Measurements from ENCODE around the gene PAPLN. TPM values are rescaled to one million over a fixed set of nuclear protein-coding genes. Genes with fewer than 3 reads are reported as not detected.
A peak's percentile ranks its signal among the peaks of the same experiment; 100 is the strongest.

PAPLN gene
- polyA plus RNA-seq, 3 donors = 0.58 to 2.8 (median 0.73) TPM

DNA sequence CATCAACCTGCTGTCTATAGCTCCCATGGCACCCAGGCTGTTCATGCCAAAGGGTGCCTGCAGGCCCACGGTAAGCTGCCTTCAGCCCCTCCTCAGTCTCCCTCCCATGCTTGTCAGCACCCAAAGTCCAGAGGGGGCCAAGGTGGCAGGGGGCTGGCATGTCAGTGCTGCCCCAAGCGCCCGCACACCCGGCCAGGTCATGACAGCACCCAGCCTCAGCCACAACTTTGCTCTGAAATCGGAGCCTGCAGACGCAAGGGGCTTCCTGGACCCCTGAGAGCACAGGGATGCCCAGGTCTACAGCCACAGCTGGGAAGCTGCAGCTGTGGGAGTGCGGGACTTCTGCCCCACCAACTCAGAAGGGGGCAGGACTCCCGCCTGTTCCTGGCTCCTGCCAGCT lies 28.5 kb upstream of the PAPLN start:
- H2AFZ ChIP-seq (ENCODE audit: insufficient read depth, low read depth, low read length, poor library complexity, severe bottlenecking) = no peak overlapping the region
- H3K4me3 ChIP-seq (replicated peaks in 1 of 3; ENCODE audit: low read depth in 2 of 3, low read length in 3 of 3) = no peak overlapping the region
- no peak overlapping the region for H3K27ac ChIP-seq (ENCODE audit: low read depth in 1 of 2, low read length in 2 of 2)
- no peaks in the 10 kb centered on the region for H3K27me3 ChIP-seq (ENCODE audit: control insufficient read depth in 2 of 2, insufficient read depth in 2 of 2, low read length in 2 of 2)
- no peaks in the 10 kb centered on the region for H3K4me1 Mint-ChIP-seq
- peak overlapping the region in 1 of 7 donors; percentile 68 for H3K27ac Mint-ChIP-seq
- H3K4me3 Mint-ChIP-seq = no peak overlapping the region
- intact Hi-C loops (cut with micrococcal nuclease) = loop anchor here in 1 of 2 donors (10.0 kb wide), 1 partner anchor 104 kb away; no protein-coding TSS in a partner anchor
- H3K79me2 ChIP-seq (ENCODE audit: insufficient read depth, low read length) = no peaks in the 10 kb centered on the region
- peaks cover 81 to 92% of the 10 kb centered on the region in 2 donors for H3K36me3 Mint-ChIP-seq
- peaks cover 0 to 4% (median 0%) of the 10 kb centered on the region in 7 donors for H3K9me3 Mint-ChIP-seq
- H4K20me1 ChIP-seq (ENCODE audit: insufficient read depth, low read length) = peaks cover 93% of the 10 kb centered on the region
- no peaks in the 10 kb centered on the region for H3K27me3 Mint-ChIP-seq (ENCODE audit: low read depth in 3 of 3)
- no peaks in the 10 kb centered on the region for H3K9me3 ChIP-seq (replicated peaks in 1 of 2; ENCODE audit: control insufficient read depth in 1 of 2, insufficient read depth in 1 of 2, low read length in 2 of 2)
- peaks cover 95 to 98% of the 10 kb centered on the region in 2 donors for H3K36me3 ChIP-seq (replicated peaks in 1 of 2; ENCODE audit: control insufficient read depth in 1 of 2, insufficient read depth in 2 of 2, low read length in 2 of 2)
- H3K9ac ChIP-seq (ENCODE audit: insufficient read depth, low read length, poor library complexity, severe bottlenecking) = no peak overlapping the region
- DNase-seq = no peak
- H3K4me2 ChIP-seq (replicated peaks; ENCODE audit: extremely low read depth, low read length, poor library complexity, severe bottlenecking) = no peak overlapping the region
- no peaks in the 10 kb centered on the region for H3K4me1 ChIP-seq (ENCODE audit: control insufficient read depth in 1 of 2, insufficient read depth in 2 of 2, low read length in 2 of 2)
- TF ChIP-seq, protein P1, sequence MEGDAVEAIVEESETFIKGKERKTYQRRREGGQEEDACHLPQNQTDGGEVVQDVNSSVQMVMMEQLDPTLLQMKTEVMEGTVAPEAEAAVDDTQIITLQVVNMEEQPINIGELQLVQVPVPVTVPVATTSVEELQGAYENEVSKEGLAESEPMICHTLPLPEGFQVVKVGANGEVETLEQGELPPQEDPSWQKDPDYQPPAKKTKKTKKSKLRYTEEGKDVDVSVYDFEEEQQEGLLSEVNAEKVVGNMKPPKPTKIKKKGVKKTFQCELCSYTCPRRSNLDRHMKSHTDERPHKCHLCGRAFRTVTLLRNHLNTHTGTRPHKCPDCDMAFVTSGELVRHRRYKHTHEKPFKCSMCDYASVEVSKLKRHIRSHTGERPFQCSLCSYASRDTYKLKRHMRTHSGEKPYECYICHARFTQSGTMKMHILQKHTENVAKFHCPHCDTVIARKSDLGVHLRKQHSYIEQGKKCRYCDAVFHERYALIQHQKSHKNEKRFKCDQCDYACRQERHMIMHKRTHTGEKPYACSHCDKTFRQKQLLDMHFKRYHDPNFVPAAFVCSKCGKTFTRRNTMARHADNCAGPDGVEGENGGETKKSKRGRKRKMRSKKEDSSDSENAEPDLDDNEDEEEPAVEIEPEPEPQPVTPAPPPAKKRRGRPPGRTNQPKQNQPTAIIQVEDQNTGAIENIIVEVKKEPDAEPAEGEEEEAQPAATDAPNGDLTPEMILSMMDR (IDR thresholded peaks at IDR 0.05) = no peak
- 99% methylated on average over 8 of the region's 8 CpGs for WGBS (ENCODE audit: insufficient coverage)

DNA sequence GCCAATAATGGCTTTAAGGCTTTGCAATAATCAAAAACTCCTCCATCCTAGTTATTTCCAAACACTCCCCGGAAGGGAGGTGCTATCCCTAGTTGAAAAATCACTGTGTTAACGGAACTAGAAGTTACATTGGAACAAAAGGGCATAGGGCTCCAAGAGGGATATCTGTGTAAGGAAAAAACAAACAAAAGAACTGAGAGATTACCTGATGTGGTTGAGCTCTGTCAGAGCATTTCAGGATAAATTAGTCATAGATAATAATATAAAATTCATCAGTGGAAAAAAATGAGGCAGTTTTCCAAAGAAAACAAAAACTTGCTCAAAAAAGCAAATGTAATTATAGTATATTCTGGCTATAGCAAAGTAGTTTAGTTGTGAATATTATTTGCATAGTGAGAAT lies 27.4 kb upstream of the PAPLN start:
- H3K36me3 ChIP-seq (replicated peaks in 1 of 2; ENCODE audit: control insufficient read depth in 1 of 2, insufficient read depth in 2 of 2, low read length in 2 of 2) = peaks cover 93 to 98% of the 10 kb centered on the region in 2 donors
- no peak overlapping the region for H3K4me3 ChIP-seq (replicated peaks in 1 of 3; ENCODE audit: low read depth in 2 of 3, low read length in 3 of 3)

More for the DNA sequence above, 27.4 kb upstream of the PAPLN start:
- intact Hi-C loops (cut with micrococcal nuclease) = loop anchor here in 1 of 2 donors (10.0 kb wide), 1 partner anchor 105 kb away; no protein-coding TSS in a partner anchor
- H3K4me2 ChIP-seq (replicated peaks; ENCODE audit: extremely low read depth, low read length, poor library complexity, severe bottlenecking) = no peak overlapping the region
- no peaks in the 10 kb centered on the region for H3K4me1 Mint-ChIP-seq
- no peaks in the 10 kb centered on the region for H3K27me3 Mint-ChIP-seq (ENCODE audit: low read depth in 3 of 3)
- no peak overlapping the region for H3K4me3 Mint-ChIP-seq
- no peak overlapping the region for H3K27ac ChIP-seq (ENCODE audit: low read depth in 1 of 2, low read length in 2 of 2)
- H3K27me3 ChIP-seq (ENCODE audit: control insufficient read depth in 2 of 2, insufficient read depth in 2 of 2, low read length in 2 of 2) = no peaks in the 10 kb centered on the region
- no CpG with 5 or more reads among the region's 2 CpGs for WGBS (ENCODE audit: insufficient coverage)
- DNase-seq = no peak
- no peaks in the 10 kb centered on the region for H3K4me1 ChIP-seq (ENCODE audit: control insufficient read depth in 1 of 2, insufficient read depth in 2 of 2, low read length in 2 of 2)
- no peaks in the 10 kb centered on the region for H3K9me3 ChIP-seq (replicated peaks in 1 of 2; ENCODE audit: control insufficient read depth in 1 of 2, insufficient read depth in 1 of 2, low read length in 2 of 2)
- H3K36me3 Mint-ChIP-seq = peaks cover 83 to 94% of the 10 kb centered on the region in 2 donors
- peaks cover 0 to 4% (median 0%) of the 10 kb centered on the region in 7 donors for H3K9me3 Mint-ChIP-seq
- peaks cover 93% of the 10 kb centered on the region for H4K20me1 ChIP-seq (ENCODE audit: insufficient read depth, low read length)
- no peak overlapping the region for H3K27ac Mint-ChIP-seq
- no peaks in the 10 kb centered on the region for H3K79me2 ChIP-seq (ENCODE audit: insufficient read depth, low read length)
- no peak overlapping the region for H3K9ac ChIP-seq (ENCODE audit: insufficient read depth, low read length, poor library complexity, severe bottlenecking)
- no peak overlapping the region for H2AFZ ChIP-seq (ENCODE audit: insufficient read depth, low read depth, low read length, poor library complexity, severe bottlenecking)
- TF ChIP-seq, protein P1 (IDR thresholded peaks at IDR 0.05) = no peak
